ENCODE results near the gene FUT8.
"Not testable (repeated sequence)": the region's sequence is repeated elsewhere in the genome, so short reads cannot be mapped to it uniquely, and the experiment has no call there.

- not testable (repeated sequence) for TF ChIP-seq EP300, POLR2A (IDR thresholded peaks at IDR 0.05)
Measured at GRCh38 chr14:65717384-65717915, 304.9 kb downstream of the FUT8 start.

All from suprapubic skin (tissue), 2 donors.